ENCODE data around the gene STRAP. TPM values are rescaled to one million over a fixed set of nuclear protein-coding genes. Genes with fewer than 3 reads are reported as not detected.

Gene STRAP
- total and polyA plus RNA-seq, 4 donors = 33.5 to 63.8 (median 48.1) TPM

GRCh38 chr12:15852383-15852782 lies 29.8 kb upstream of the STRAP start (continued):
- TF ChIP-seq, protein P1, sequence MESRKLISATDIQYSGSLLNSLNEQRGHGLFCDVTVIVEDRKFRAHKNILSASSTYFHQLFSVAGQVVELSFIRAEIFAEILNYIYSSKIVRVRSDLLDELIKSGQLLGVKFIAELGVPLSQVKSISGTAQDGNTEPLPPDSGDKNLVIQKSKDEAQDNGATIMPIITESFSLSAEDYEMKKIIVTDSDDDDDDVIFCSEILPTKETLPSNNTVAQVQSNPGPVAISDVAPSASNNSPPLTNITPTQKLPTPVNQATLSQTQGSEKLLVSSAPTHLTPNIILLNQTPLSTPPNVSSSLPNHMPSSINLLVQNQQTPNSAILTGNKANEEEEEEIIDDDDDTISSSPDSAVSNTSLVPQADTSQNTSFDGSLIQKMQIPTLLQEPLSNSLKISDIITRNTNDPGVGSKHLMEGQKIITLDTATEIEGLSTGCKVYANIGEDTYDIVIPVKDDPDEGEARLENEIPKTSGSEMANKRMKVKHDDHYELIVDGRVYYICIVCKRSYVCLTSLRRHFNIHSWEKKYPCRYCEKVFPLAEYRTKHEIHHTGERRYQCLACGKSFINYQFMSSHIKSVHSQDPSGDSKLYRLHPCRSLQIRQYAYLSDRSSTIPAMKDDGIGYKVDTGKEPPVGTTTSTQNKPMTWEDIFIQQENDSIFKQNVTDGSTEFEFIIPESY (IDR thresholded peaks at IDR 0.05) = no peak
- TF ChIP-seq RAD21 (IDR thresholded peaks at IDR 0.05) = no peak
- TF ChIP-seq, protein P2, sequence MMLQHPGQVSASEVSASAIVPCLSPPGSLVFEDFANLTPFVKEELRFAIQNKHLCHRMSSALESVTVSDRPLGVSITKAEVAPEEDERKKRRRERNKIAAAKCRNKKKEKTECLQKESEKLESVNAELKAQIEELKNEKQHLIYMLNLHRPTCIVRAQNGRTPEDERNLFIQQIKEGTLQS (IDR thresholded peaks at IDR 0.05) = no peak
- TF ChIP-seq JUND (IDR thresholded peaks at IDR 0.05) = no peak

DNA sequence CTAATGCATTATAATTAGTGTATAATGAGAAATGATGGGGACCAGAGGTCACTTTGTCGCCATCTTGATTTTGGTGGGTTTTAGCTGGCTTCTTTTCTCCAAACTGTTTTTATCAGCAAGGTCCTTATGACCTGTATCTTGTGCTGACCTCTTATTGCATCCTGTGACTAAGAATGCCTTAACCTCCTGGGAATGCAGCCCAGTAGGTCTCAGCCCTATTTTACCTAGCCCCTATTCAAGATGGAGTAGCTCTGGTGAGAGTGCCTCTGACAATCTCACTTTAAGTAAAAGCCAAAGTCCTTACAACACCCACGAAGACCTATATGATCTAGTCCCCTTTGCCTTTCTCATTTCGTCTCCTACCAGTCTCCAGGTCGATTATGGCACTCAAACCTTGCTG lies 28.3 kb upstream of the STRAP start:
- TF ChIP-seq JUND (IDR thresholded peaks at IDR 0.05) = no peak
- TF ChIP-seq YY1 (IDR thresholded peaks at IDR 0.05) = no peak
- TF ChIP-seq NR2F2 (IDR thresholded peaks at IDR 0.05) = no peak
- TF ChIP-seq, protein P2 (IDR thresholded peaks at IDR 0.05) = no peak
- TF ChIP-seq GABPA (IDR thresholded peaks at IDR 0.05 in 1 of 2, conservative IDR thresholded peaks at IDR 0.05 in 1 of 2) = no peak
- no peak for TF ChIP-seq MAX (IDR thresholded peaks at IDR 0.05)
- TF ChIP-seq SP1 (IDR thresholded peaks at IDR 0.05) = no peak
- TF ChIP-seq TAF1 (conservative IDR thresholded peaks at IDR 0.05) = no peak
- TF ChIP-seq, protein P1 (IDR thresholded peaks at IDR 0.05) = no peak
- TF ChIP-seq, protein P3, sequence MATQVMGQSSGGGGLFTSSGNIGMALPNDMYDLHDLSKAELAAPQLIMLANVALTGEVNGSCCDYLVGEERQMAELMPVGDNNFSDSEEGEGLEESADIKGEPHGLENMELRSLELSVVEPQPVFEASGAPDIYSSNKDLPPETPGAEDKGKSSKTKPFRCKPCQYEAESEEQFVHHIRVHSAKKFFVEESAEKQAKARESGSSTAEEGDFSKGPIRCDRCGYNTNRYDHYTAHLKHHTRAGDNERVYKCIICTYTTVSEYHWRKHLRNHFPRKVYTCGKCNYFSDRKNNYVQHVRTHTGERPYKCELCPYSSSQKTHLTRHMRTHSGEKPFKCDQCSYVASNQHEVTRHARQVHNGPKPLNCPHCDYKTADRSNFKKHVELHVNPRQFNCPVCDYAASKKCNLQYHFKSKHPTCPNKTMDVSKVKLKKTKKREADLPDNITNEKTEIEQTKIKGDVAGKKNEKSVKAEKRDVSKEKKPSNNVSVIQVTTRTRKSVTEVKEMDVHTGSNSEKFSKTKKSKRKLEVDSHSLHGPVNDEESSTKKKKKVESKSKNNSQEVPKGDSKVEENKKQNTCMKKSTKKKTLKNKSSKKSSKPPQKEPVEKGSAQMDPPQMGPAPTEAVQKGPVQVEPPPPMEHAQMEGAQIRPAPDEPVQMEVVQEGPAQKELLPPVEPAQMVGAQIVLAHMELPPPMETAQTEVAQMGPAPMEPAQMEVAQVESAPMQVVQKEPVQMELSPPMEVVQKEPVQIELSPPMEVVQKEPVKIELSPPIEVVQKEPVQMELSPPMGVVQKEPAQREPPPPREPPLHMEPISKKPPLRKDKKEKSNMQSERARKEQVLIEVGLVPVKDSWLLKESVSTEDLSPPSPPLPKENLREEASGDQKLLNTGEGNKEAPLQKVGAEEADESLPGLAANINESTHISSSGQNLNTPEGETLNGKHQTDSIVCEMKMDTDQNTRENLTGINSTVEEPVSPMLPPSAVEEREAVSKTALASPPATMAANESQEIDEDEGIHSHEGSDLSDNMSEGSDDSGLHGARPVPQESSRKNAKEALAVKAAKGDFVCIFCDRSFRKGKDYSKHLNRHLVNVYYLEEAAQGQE (IDR thresholded peaks at IDR 0.05) = no peak
- no peak for TF ChIP-seq FOXA2 (IDR thresholded peaks at IDR 0.05)
- TF ChIP-seq FOXA1 (IDR thresholded peaks at IDR 0.05) = no peak
- TF ChIP-seq RAD21 (IDR thresholded peaks at IDR 0.05) = no peak
- TF ChIP-seq, protein P4, sequence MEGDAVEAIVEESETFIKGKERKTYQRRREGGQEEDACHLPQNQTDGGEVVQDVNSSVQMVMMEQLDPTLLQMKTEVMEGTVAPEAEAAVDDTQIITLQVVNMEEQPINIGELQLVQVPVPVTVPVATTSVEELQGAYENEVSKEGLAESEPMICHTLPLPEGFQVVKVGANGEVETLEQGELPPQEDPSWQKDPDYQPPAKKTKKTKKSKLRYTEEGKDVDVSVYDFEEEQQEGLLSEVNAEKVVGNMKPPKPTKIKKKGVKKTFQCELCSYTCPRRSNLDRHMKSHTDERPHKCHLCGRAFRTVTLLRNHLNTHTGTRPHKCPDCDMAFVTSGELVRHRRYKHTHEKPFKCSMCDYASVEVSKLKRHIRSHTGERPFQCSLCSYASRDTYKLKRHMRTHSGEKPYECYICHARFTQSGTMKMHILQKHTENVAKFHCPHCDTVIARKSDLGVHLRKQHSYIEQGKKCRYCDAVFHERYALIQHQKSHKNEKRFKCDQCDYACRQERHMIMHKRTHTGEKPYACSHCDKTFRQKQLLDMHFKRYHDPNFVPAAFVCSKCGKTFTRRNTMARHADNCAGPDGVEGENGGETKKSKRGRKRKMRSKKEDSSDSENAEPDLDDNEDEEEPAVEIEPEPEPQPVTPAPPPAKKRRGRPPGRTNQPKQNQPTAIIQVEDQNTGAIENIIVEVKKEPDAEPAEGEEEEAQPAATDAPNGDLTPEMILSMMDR (IDR thresholded peaks at IDR 0.05; ENCODE audit: low read depth, low read length, missing input control) = no peak
- TF ChIP-seq EGR1 (IDR thresholded peaks at IDR 0.05; ENCODE audit: low read depth in 2 of 2) = no peak
- no peak for TF ChIP-seq RXRA (IDR thresholded peaks at IDR 0.05)

More for the DNA sequence above, 28.3 kb upstream of the STRAP start:
- no peaks in the 10 kb centered on the region for H3K27me3 ChIP-seq (ENCODE audit: control insufficient read depth in 4 of 4, insufficient read depth in 4 of 4, low read length in 3 of 4)
- H3K36me3 ChIP-seq (ENCODE audit: control insufficient read depth in 4 of 4, insufficient read depth in 3 of 4, low read depth in 1 of 4, low read length in 3 of 4) = no peaks in the 10 kb centered on the region
- peaks cover 0 to 7% (median 1%) of the 10 kb centered on the region in 4 donors for H3K4me1 ChIP-seq (ENCODE audit: control insufficient read depth in 4 of 4, insufficient read depth in 4 of 4, low read length in 3 of 4)
- H3K4me3 ChIP-seq (ENCODE audit: low read depth in 1 of 3, low read length in 3 of 3) = no peak overlapping the region
- 82% methylated on average over 4 of the region's 4 CpGs for WGBS
- no peak overlapping the region for H3K9ac ChIP-seq (ENCODE audit: low read depth in 1 of 2, low read length in 2 of 2)
- H3K9me3 ChIP-seq (ENCODE audit: control insufficient read depth in 4 of 4, low read length in 3 of 4) = no peaks in the 10 kb centered on the region
- no peak overlapping the region for H3K27ac ChIP-seq (ENCODE audit: low read depth in 1 of 2, low read length in 2 of 2)
- no peak for DNase-seq (ENCODE audit: low spot score)

Data from liver (tissue), 9 donors.